Naive B cell (primary cell): Measurements from ENCODE around the gene RELN. TPM values are rescaled to one million over a fixed set of nuclear protein-coding genes. Genes with fewer than 3 reads are reported as not detected.

ENCODE experiments used
- ATAC-seq, 2 donors: fragments of 150-1000 bp; cut with Tn5 transposase; 2 replicates each; pipeline ENCODE4 v1.10.0; 2021; ENCODE audit warnings: low read depth in 2 of 2, mild to moderate bottlenecking in 2 of 2, moderate library complexity in 2 of 2
- DNase-seq: peaks from one replicate; pipeline ENCODE4 v3.0.0; 2022
- H3K27ac Mint-ChIP-seq, 6 donors: one replicate each; pipeline ENCODE4 v1.8.0; 2020 to 2022; ENCODE audit warnings: mild to moderate bottlenecking in 6 of 6, mixed read lengths in 6 of 6, moderate library complexity in 5 of 6, inconsistent platforms in 2 of 6
- H3K27me3 Mint-ChIP-seq, 3 donors: one replicate each; pipeline ENCODE4 v1.8.0; 2021 to 2022; ENCODE audit warnings: mixed read lengths in 3 of 3, mild to moderate bottlenecking in 1 of 3
- H3K36me3 Mint-ChIP-seq, 2 donors: one replicate each; pipeline ENCODE4 v1.8.0; 2020 to 2022; ENCODE audit warnings: mixed read lengths in 2 of 2, inconsistent platforms in 1 of 2, mild to moderate bottlenecking in 1 of 2
- H3K4me1 Mint-ChIP-seq, 3 donors: one replicate each; pipeline ENCODE4 v1.8.0; 2020 to 2022; ENCODE audit warnings: mixed read lengths in 3 of 3, inconsistent platforms in 1 of 3, mild to moderate bottlenecking in 1 of 3, moderate library complexity in 1 of 3
- H3K4me3 Mint-ChIP-seq, 8 donors: one replicate each; pipeline ENCODE4 v1.8.0; 2020 to 2022; ENCODE audit warnings: mild to moderate bottlenecking in 8 of 8, mixed read lengths in 8 of 8, moderate library complexity in 8 of 8, inconsistent platforms in 2 of 8
- H3K9me3 Mint-ChIP-seq, 7 donors: one replicate each; pipeline ENCODE4 v1.8.0; 2020 to 2022; ENCODE audit warnings: mixed read lengths in 7 of 7, mild to moderate bottlenecking in 5 of 7, inconsistent platforms in 2 of 7, moderate library complexity in 1 of 7
- polyA plus RNA-seq, 6 donors: library from polyadenylated mRNA; unstranded; fragments of 300-500 nt; fragmentation: Illumina TruSeq; gene quantifications; one replicate each; pipeline ENCODE4 v1.2.3, GENCODE V29; 2021; ENCODE audit warnings: low read depth in 6 of 6

RELN gene
- polyA plus RNA-seq, 6 donors from 2014 or later, result not detected

DNA sequence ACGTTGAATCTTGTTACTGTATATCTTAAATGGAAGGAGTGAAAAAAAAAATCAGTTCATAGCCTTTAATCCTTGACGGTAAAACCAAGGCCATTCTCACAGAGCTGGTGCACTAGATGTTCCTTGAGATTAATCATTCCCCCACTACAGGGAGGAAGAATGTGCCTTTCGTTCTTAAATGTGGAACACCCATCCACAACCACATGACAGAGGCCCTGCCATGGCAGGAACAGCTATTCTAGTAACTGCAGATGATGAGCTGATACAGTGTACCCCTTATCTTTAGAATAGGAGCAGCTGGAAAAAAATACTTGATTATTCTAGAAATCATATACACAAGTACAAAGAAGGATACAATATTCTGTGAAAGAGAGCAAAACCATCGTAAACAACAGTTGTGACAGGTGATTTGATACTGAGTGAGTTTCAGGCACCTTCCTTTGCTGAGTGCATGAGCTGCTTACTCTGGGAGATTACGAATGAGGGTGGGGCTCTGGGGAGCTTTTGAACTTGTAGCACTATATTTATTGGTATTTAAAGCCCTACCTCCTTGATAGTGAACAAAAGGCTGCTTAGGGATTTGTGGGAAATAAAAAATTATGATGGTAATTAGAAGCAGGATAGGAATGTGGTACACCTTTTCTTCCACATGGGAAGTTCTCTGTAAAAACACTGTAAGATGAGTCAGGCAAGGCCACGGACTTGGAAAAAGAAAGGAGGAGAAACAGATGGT, 299.1 kb downstream of the RELN start:
- H3K9me3 Mint-ChIP-seq, result peaks cover 0 to 7% (median 0%) of the 10 kb centered on the region in 7 donors
- H3K4me1 Mint-ChIP-seq, result no peaks in the 10 kb centered on the region
- no peak overlapping the region for H3K4me3 Mint-ChIP-seq
- no peak for ATAC-seq
- no peak for DNase-seq
- H3K27ac Mint-ChIP-seq, result no peak overlapping the region
- peaks cover 0 to 14% (median 0%) of the 10 kb centered on the region in 3 donors for H3K27me3 Mint-ChIP-seq
- H3K36me3 Mint-ChIP-seq, result no peaks in the 10 kb centered on the region

DNA sequence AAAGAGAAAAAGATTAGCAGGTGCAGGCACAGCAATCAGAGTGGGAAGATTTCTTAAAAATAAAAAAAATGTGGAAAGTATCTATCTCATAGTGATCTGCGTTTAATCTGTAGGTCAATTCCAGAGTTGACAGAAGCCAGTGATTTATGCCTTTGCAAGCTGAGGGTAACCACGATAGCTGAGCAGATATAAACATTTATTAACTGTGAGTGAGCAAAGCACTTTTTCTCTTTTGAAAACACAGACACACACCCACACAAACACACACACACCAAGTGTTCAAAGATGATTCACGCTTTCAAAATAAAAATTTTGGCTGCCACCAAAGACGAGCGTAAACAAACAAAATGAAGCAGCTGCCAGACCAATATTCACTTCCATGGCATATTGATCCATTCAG, 300.2 kb downstream of the RELN start:
- ATAC-seq (no peak), DNase-seq (no peak)
- Mint-ChIP-seq H3K9me3 (peaks cover 0 to 5% (median 0%) of the 10 kb centered on the region in 7 donors), H3K27me3 (peaks cover 0 to 14% (median 0%) of the 10 kb centered on the region in 3 donors), H3K36me3 (no peaks in the 10 kb centered on the region), H3K4me3 (no peak overlapping the region), H3K4me1 (no peaks in the 10 kb centered on the region), H3K27ac (no peak overlapping the region)

- H3K4me1 Mint-ChIP-seq, result no peaks in the 10 kb centered on the region
- no peak overlapping the region for H3K27ac Mint-ChIP-seq
- H3K4me3 Mint-ChIP-seq, result no peak overlapping the region
- peaks cover 0 to 4% (median 0%) of the 10 kb centered on the region in 7 donors for H3K9me3 Mint-ChIP-seq
- ATAC-seq (no peak), DNase-seq (no peak)
- H3K36me3 Mint-ChIP-seq, result no peaks in the 10 kb centered on the region
- H3K27me3 Mint-ChIP-seq, result peaks cover 0 to 14% (median 0%) of the 10 kb centered on the region in 3 donors
These were observed 301.5 kb downstream of the RELN start for GRCh38 chr7:103687951-103688350.

DNA sequence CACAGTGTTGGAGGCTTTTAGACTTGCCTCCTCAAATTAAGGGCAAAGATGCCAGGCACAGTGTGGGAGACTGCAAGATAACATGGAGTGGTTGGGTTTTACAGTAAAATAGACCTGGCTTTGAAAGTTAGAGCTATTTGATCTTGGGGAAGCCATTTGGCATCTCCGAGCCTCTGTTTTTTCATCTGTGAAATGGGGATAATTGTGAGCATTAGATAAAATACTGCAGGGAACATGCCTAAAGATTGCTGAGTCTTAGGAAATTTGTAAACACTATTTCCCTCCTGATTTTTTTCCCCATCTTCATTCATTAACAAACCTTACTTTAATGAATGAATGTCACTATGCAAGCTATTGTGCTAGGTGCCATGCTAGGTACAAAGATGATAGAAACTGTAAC, 302.2 kb downstream of the RELN start:
- no peak for DNase-seq
- peaks cover 0 to 14% (median 0%) of the 10 kb centered on the region in 3 donors for H3K27me3 Mint-ChIP-seq
- H3K4me3 Mint-ChIP-seq, result no peak overlapping the region
- ATAC-seq, result no peak
- no peak overlapping the region for H3K27ac Mint-ChIP-seq
- no peaks in the 10 kb centered on the region for H3K4me1 Mint-ChIP-seq
- peaks cover 0 to 3% (median 0%) of the 10 kb centered on the region in 7 donors for H3K9me3 Mint-ChIP-seq
- H3K36me3 Mint-ChIP-seq, result no peaks in the 10 kb centered on the region

- Mint-ChIP-seq H3K4me3 (no peak overlapping the region), H3K4me1 (no peaks in the 10 kb centered on the region), H3K27me3 (peaks cover 0 to 14% (median 0%) of the 10 kb centered on the region in 3 donors), H3K27ac (no peak overlapping the region), H3K36me3 (no peaks in the 10 kb centered on the region), H3K9me3 (peaks cover 0 to 2% (median 0%) of the 10 kb centered on the region in 7 donors)
- DNase-seq (no peak), ATAC-seq (no peak)
These were observed 302.7 kb downstream of the RELN start for GRCh38 chr7:103686763-103687162.

DNA sequence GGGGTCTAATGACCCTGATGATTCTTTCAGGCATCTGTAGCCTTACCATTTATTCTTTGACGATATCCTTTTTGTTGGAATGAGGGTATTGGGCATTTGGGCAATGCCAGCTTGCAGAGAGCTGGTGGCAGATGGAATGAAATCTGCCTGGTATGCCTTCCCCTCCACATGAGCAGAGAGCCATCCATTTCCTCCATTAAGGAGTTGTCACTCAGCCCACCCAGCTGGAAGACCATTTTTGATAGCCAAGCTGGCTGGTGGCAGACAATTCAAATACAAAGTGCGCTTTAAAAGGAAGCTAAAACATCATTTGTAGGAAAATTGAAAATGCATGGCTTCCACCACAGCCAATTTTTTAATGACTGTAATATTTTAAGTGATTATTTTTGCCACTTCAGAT, 303.4 kb downstream of the RELN start:
- peak overlapping the region in 1 of 6 donors; percentile 58 for H3K27ac Mint-ChIP-seq
- peaks cover 0 to 3% (median 0%) of the 10 kb centered on the region in 7 donors for H3K9me3 Mint-ChIP-seq
- ATAC-seq, result no peak
- peaks cover 0 to 14% (median 0%) of the 10 kb centered on the region in 3 donors for H3K27me3 Mint-ChIP-seq
- DNase-seq, result no peak
- no peaks in the 10 kb centered on the region for H3K4me1 Mint-ChIP-seq
- no peak overlapping the region for H3K4me3 Mint-ChIP-seq
- no peaks in the 10 kb centered on the region for H3K36me3 Mint-ChIP-seq

GRCh38 chr7:103685646-103686045, 303.8 kb downstream of the RELN start:
- ATAC-seq, result no peak
- Mint-ChIP-seq H3K27me3 (peaks cover 0 to 10% (median 0%) of the 10 kb centered on the region in 3 donors), H3K4me1 (no peaks in the 10 kb centered on the region), H3K9me3 (peaks cover 0 to 3% (median 0%) of the 10 kb centered on the region in 7 donors), H3K4me3 (no peak overlapping the region), H3K36me3 (no peaks in the 10 kb centered on the region), H3K27ac (no peak overlapping the region)
- DNase-seq, result no peak

DNA sequence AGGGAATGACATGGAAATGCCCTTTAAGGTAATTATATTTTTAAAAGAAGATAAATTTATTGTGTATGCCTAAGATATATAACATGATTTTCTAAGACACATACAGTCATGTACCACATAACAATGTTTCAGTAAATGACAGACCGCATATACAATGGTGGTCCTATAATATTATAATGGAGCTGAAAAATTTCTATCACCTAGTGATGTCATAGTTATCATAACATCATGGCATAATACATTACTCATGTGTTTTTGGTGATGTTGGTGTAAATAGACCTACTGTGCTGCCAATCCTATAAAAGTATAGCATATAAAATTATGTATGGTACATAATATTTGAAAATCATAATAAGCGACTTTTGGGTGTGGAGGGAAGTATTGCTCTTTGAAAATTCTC, 306.1 kb downstream of the RELN start:
- DNase-seq (no peak), ATAC-seq (no peak)
- H3K4me3 Mint-ChIP-seq, result no peak overlapping the region
- no peak overlapping the region for H3K27ac Mint-ChIP-seq
- peaks cover 0 to 3% (median 0%) of the 10 kb centered on the region in 7 donors for H3K9me3 Mint-ChIP-seq
- H3K4me1 Mint-ChIP-seq, result no peaks in the 10 kb centered on the region
- no peaks in the 10 kb centered on the region for H3K27me3 Mint-ChIP-seq
- H3K36me3 Mint-ChIP-seq, result no peaks in the 10 kb centered on the region

- Mint-ChIP-seq H3K9me3 (peaks cover 0 to 10% (median 4%) of the 10 kb centered on the region in 7 donors), H3K36me3 (no peaks in the 10 kb centered on the region), H3K27me3 (no peaks in the 10 kb centered on the region), H3K4me1 (no peaks in the 10 kb centered on the region), H3K27ac (peak overlapping the region in 1 of 6 donors; percentile 13), H3K4me3 (no peak overlapping the region)
- no peak for ATAC-seq
- DNase-seq, result no peak
These were observed 309.0 kb downstream of the RELN start for GRCh38 chr7:103680161-103681144.

DNA sequence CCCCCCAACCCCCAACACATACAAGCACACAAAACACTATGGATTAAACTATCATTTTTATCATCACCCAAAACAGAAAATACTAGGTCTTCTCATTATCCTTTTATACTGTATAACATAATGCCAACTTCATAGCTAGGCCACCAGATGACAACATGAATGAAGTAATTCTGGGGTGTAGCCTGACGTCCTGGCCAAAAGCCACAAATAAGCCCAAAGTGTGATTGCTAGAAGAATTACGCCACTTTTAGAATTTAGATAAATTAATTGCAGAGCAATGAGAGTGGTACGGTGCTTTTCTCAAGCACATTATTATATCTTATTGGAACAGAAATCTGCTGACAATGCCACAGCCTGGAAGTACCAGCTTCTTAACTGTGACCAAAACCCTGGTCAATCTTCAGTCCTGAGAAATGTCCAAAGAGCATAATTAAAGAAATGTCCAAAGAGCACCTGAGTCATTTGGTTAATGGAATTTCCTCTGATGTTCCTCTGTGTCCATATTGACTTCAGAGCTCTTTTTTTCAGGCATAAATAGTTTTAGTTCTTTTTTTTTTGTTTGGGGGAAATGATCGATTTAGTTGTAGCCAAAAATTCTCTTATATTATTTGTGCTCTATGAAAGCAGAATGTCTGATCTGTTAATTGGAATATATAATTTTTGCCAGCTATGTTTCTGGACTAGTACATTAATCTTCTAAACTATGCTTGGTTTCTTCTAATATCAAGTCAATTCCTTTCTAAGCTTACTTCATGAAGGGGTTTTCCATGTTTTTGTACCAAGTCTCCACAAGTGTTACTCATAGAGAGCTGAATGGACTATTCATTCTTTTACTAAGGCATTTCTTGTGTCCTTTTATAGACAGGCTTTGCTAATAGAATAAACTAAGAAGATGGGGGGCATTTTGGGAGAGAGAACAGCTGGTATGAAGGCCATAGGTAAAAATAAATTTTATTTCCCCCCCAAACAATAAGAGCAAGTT, 310.0 kb downstream of the RELN start:
- H3K9me3 Mint-ChIP-seq, result peaks cover 0 to 10% (median 5%) of the 10 kb centered on the region in 7 donors
- no peak overlapping the region for H3K4me3 Mint-ChIP-seq
- H3K27me3 Mint-ChIP-seq, result peaks cover 0 to 5% (median 0%) of the 10 kb centered on the region in 3 donors
- no peak overlapping the region for H3K27ac Mint-ChIP-seq
- H3K4me1 Mint-ChIP-seq, result no peaks in the 10 kb centered on the region
- no peak for DNase-seq
- ATAC-seq, result no peak
- no peaks in the 10 kb centered on the region for H3K36me3 Mint-ChIP-seq

- Mint-ChIP-seq H3K27ac (no peak overlapping the region), H3K4me3 (no peak overlapping the region), H3K36me3 (no peaks in the 10 kb centered on the region), H3K27me3 (no peaks in the 10 kb centered on the region), H3K9me3 (no peaks in the 10 kb centered on the region), H3K4me1 (no peaks in the 10 kb centered on the region)
- DNase-seq (no peak), ATAC-seq (no peak)
These were observed 321.0 kb downstream of the RELN start for GRCh38 chr7:103668279-103668941.

DNA sequence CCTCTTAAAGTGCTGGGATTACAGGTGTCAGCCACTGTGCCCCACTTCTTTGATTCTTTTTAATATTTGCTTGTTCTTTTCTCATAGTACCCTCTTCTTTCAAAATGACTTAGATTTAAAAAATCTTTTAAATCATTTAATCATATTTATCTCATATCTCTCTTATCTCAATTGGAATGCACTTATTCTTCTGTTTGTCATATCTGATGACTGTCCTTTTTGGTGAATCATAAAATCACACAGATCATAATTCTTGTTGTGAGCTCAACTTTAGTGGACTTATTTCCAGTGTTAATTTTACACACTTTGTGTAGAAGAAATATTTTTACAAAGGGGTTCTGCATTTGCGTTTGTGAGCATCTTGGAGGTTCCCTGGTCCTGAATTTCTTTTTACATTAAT, 323.1 kb downstream of the RELN start:
- no peaks in the 10 kb centered on the region for H3K4me1 Mint-ChIP-seq
- H3K4me3 Mint-ChIP-seq, result no peak overlapping the region
- no peak for ATAC-seq
- no peaks in the 10 kb centered on the region for H3K27me3 Mint-ChIP-seq
- no peak for DNase-seq
- H3K9me3 Mint-ChIP-seq, result no peaks in the 10 kb centered on the region
- H3K27ac Mint-ChIP-seq, result no peak overlapping the region
- no peaks in the 10 kb centered on the region for H3K36me3 Mint-ChIP-seq
